ENCODE results near the gene POU4F1. TPM values are rescaled to one million over a fixed set of nuclear protein-coding genes. Genes with fewer than 3 reads are reported as not detected.

POU4F1 gene
- total and polyA plus RNA-seq, 12 donors, result 0.03 TPM; not detected in 11

DNA sequence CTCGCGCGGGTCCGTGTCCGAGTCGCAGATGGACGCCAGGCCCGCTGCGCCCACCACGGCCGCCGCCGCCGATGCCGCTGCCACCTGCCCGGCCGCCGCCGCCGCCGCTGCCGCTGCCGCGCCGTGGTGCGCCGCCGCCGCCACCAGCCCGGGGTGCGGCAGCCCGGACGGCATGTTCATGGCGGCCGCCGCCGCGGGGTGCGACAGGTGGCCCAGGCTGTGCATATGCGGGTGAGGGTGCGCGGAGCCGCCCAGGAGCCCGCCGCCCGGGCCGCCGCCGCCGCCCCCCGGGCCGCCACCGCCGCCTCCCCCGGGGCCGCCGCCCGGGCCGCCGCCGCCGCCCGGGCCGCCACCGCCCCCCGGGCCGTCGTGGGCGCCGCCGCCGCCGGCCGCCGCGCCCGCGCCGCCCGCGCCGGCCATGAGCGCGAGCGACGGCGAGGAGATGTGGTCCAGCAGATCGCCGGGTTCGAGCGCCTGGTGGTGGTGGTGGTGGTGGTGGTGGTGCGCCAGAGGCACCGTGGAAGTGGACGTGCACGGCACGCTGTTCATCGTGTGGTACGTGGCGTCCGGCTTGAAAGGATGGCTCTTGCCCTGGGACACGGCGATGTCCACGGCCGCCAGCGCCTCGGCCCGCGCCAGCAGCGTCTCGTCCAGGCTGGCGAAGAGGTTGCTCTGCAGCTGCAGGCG is 1.3 kb downstream of the POU4F1 start:
- WGBS, 4 donors, result 3 to 9% (median 5%) methylated on average over 7 to 109 of the region's 112 CpGs
- peak overlapping the region in 1 of 4 donors; percentile 41 for H3K4me3 ChIP-seq
- H3K9me3 ChIP-seq (replicated peaks in 1 of 3), result no peaks in the 10 kb centered on the region
- peaks cover 92% of the 10 kb centered on the region for H3K27me3 ChIP-seq
- H3K27ac ChIP-seq, result no peak overlapping the region
- DNase-seq, result no peak
- intact Hi-C loops (cut with DNase I), result loop anchor here in 1 of 2 donors (10.0 kb wide), 1 partner anchor 63 kb away; no protein-coding TSS in a partner anchor
- peaks cover 4 to 7% of the 10 kb centered on the region in 2 donors for H3K4me1 ChIP-seq (replicated peaks in 1 of 2)
- TF ChIP-seq POLR2A (IDR thresholded peaks at IDR 0.05), result no peak
- TF ChIP-seq, protein P1, sequence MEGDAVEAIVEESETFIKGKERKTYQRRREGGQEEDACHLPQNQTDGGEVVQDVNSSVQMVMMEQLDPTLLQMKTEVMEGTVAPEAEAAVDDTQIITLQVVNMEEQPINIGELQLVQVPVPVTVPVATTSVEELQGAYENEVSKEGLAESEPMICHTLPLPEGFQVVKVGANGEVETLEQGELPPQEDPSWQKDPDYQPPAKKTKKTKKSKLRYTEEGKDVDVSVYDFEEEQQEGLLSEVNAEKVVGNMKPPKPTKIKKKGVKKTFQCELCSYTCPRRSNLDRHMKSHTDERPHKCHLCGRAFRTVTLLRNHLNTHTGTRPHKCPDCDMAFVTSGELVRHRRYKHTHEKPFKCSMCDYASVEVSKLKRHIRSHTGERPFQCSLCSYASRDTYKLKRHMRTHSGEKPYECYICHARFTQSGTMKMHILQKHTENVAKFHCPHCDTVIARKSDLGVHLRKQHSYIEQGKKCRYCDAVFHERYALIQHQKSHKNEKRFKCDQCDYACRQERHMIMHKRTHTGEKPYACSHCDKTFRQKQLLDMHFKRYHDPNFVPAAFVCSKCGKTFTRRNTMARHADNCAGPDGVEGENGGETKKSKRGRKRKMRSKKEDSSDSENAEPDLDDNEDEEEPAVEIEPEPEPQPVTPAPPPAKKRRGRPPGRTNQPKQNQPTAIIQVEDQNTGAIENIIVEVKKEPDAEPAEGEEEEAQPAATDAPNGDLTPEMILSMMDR (IDR thresholded peaks at IDR 0.05), result no peak
- H3K36me3 ChIP-seq (replicated peaks in 1 of 2), result no peaks in the 10 kb centered on the region

GRCh38 chr13:78601124-78601873 is 2.1 kb downstream of the POU4F1 start:
- no peak for DNase-seq
- no peak for TF ChIP-seq POLR2A (IDR thresholded peaks at IDR 0.05)
- TF ChIP-seq, protein P1 (IDR thresholded peaks at IDR 0.05), result no peak
- Histone ChIP-seq H3K4me3 (peak overlapping the region in 1 of 4 donors; percentile 29), H3K9me3 (replicated peaks in 1 of 3) (no peaks in the 10 kb centered on the region), H3K4me1 (replicated peaks in 1 of 2) (peaks cover 4 to 13% of the 10 kb centered on the region in 2 donors), H3K36me3 (replicated peaks in 1 of 2) (no peaks in the 10 kb centered on the region), H3K27me3 (peaks cover 92% of the 10 kb centered on the region), H3K27ac (no peak overlapping the region)
- intact Hi-C loops (cut with DNase I), result loop anchor here in 1 of 2 donors (10.0 kb wide), 1 partner anchor 64 kb away; no protein-coding TSS in a partner anchor
- 3 to 12% (median 7%) methylated on average over 9 to 58 of the region's 58 CpGs for WGBS, 4 donors

DNA sequence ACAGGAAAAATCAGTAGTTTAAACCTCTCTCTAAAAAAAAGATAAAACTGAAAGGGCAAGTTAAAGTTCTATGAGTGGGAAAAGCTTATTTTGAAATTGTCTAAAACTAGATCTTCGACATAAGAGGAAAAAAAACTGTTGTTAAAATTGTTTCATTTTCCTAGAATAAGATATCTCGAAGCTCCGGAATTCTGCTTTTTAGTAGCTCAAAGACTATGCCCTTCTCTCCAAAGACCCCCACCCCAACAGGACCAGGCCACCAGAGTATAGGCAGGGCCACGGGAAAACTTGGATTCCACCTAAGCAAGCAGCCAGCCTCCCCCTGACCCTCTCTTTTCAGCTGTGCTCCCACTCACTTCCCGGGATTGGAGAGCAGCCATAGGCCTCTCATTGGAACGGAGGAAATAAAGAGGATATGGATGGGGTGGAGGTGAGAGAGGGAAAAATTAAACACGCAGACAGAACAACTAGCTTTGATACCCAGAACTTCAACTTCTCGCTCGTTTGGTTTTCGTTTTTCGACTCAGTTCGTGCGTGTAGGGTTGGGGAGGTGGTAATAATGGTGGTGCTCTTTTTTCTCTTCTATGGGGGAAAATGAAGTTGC is 3.0 kb downstream of the POU4F1 start:
- peaks cover 92% of the 10 kb centered on the region for H3K27me3 ChIP-seq
- no peaks in the 10 kb centered on the region for H3K36me3 ChIP-seq (replicated peaks in 1 of 2)
- TF ChIP-seq, protein P1 (IDR thresholded peaks at IDR 0.05), result no peak
- TF ChIP-seq POLR2A (IDR thresholded peaks at IDR 0.05), result no peak
- WGBS, 4 donors, result 12 to 23% (median 20%) methylated on average over 13 of the region's 13 CpGs
- no peak overlapping the region for H3K4me3 ChIP-seq
- no peak overlapping the region for H3K27ac ChIP-seq
- H3K9me3 ChIP-seq (replicated peaks in 1 of 3), result no peaks in the 10 kb centered on the region
- H3K4me1 ChIP-seq (replicated peaks in 1 of 2), result peaks cover 4 to 21% of the 10 kb centered on the region in 2 donors
- no peak for DNase-seq
- intact Hi-C loops (cut with DNase I), result loop anchor here in 1 of 2 donors (10.0 kb wide), 1 partner anchor 64 kb away; no protein-coding TSS in a partner anchor

All from adrenal gland (tissue), 12 donors.